Breast epithelium (tissue), 4 donors: ENCODE results near the gene AGXT2. TPM values are rescaled to one million over a fixed set of nuclear protein-coding genes. Genes with fewer than 3 reads are reported as not detected.
"Not testable (repeated sequence)": the region's sequence is repeated elsewhere in the genome, so short reads cannot be mapped to it uniquely, and the experiment has no call there.

Experiments used
- DNase-seq, 2 donors: peaks; one replicate each; pipeline ENCODE4 v3.0.0-alpha.2; 2019; ENCODE audit warnings: low spot score in 2 of 2
- H3K27ac ChIP-seq, 2 donors: fragments of 200-600 bp; sonication (generic) in 1 of 2; one replicate each; pipeline ENCODE4 v1.5.1; 2016 to 2019; ENCODE audit warnings: mild to moderate bottlenecking in 1 of 2
- H3K27me3 ChIP-seq, 2 donors: fragments of 200-600 bp; sonication (generic) in 1 of 2; one replicate each; pipeline versions ENCODE4 v1.5.1 to v1.6.0; 2017 to 2019; ENCODE audit warnings: control low read depth in 1 of 2, mild to moderate bottlenecking in 1 of 2
- H3K36me3 ChIP-seq: fragments of 200-600 bp; one replicate; pipeline ENCODE4 v1.5.1; 2019
- H3K4me1 ChIP-seq, 2 donors: fragments of 200-600 bp; sonication (generic); one replicate each; pipeline ENCODE4 v1.5.1; 2016 to 2019; ENCODE audit warnings: control low read depth in 1 of 2
- H3K4me3 ChIP-seq, 3 donors: fragments of 200-600 bp; sonication (generic); 1 replicate in 2 of 3; 2 replicates in 1 of 3; pipeline ENCODE4 v1.5.1; 2016 to 2019; ENCODE audit warnings: mild to moderate bottlenecking in 3 of 3, moderate library complexity in 2 of 3
- H3K9me3 ChIP-seq, 2 donors: fragments of 200-600 bp; sonication (generic) in 1 of 2; one replicate each; pipeline ENCODE4 v1.5.1; 2016 to 2019; ENCODE audit warnings: control low read depth in 1 of 2
- POLR2A ChIP-seq: fragments of 450-650 bp; IDR thresholded peaks from one replicate; pipeline ENCODE4 v1.6.1; 2016; ENCODE audit warnings: antibody characterized with exemption, mild to moderate bottlenecking, moderate library complexity
- POLR2AphosphoS5 ChIP-seq, 3 donors: sonication (generic); formaldehyde crosslinking; IDR thresholded peaks; one replicate each; pipeline ENCODE4 v1.6.1; 2017; ENCODE audit warnings: antibody characterized with exemption in 3 of 3
- intact Hi-C: fragments of 100-400 bp; cut with DNase I; formaldehyde crosslinking; loops from one replicate; pipeline ENCODE4 v1.15.1; 2023; ENCODE audit warnings: low total_unique reads
- total RNA-seq, 3 donors: library from RNA; depleted of rRNA; stranded (reverse); fragments of >200 nt; gene quantifications; one replicate each; pipeline ENCODE4 v1.1.0, GENCODE V29; 2016
- TF ChIP-seq, protein P1 (sequence below), 3 donors: fragments of 450-650 bp; IDR thresholded peaks; one replicate each; pipeline ENCODE4 v1.5.1; 2016 to 2017; ENCODE audit warnings: antibody characterized with exemption in 3 of 3, mild to moderate bottlenecking in 3 of 3, moderate library complexity in 3 of 3

Gene AGXT2
- total RNA-seq, 3 donors from 2014 or later = not detected

DNA sequence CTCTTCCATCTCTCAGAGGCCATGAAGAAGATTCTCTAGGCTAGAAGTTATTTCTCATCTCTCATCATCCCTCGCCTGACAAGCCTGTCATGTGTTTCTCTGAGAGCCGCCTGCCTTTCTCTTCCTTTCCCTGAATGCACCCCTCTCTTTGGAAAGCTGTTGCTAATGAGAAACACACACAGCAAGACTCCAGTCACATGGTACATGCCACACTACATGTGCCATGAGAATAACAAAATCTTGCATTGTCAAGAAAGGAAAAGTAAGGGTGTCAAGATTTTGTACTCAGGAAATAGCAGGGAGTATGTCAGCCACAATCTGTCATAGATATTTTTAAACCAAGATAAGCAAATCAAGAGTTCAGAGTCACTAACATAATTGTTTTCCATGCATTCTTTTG is 8.9 kb downstream of the AGXT2 start:
- DNase-seq = no peak
- Histone ChIP-seq H3K27me3 (no peaks in the 10 kb centered on the region), H3K4me3 (no peak overlapping the region), H3K4me1 (no peaks in the 10 kb centered on the region), H3K27ac (no peak overlapping the region), H3K36me3 (no peaks in the 10 kb centered on the region), H3K9me3 (no peaks in the 10 kb centered on the region)
- intact Hi-C loops = no loop called here
- TF ChIP-seq POLR2A (no peak), POLR2AphosphoS5 (IDR thresholded peaks at IDR 0.05) (no peak)
- TF ChIP-seq, protein P1, sequence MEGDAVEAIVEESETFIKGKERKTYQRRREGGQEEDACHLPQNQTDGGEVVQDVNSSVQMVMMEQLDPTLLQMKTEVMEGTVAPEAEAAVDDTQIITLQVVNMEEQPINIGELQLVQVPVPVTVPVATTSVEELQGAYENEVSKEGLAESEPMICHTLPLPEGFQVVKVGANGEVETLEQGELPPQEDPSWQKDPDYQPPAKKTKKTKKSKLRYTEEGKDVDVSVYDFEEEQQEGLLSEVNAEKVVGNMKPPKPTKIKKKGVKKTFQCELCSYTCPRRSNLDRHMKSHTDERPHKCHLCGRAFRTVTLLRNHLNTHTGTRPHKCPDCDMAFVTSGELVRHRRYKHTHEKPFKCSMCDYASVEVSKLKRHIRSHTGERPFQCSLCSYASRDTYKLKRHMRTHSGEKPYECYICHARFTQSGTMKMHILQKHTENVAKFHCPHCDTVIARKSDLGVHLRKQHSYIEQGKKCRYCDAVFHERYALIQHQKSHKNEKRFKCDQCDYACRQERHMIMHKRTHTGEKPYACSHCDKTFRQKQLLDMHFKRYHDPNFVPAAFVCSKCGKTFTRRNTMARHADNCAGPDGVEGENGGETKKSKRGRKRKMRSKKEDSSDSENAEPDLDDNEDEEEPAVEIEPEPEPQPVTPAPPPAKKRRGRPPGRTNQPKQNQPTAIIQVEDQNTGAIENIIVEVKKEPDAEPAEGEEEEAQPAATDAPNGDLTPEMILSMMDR (IDR thresholded peaks at IDR 0.05) = no peak

DNA sequence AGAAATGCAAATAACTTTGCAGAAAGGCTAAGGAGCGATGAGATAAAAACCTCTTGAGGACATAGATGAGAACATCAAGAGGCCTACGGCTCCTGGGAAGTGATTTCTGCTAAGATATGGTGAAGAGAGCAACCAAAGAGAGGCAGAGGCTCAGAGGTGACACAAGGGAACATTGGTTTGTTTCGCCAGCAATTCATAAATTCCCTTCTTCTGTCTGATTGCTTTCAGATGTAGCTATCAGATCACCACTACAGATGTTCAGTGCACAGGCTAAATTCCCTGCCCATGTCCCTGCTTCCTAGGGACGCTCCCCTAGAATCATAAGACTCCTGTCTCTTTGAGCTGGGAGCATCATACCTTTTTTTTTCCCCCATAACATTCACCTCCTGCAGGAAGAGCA is 11.2 kb downstream of the AGXT2 start:
- Histone ChIP-seq H3K4me3 (no peak overlapping the region), H3K27ac (no peak overlapping the region), H3K4me1 (no peaks in the 10 kb centered on the region), H3K27me3 (no peaks in the 10 kb centered on the region), H3K9me3 (no peaks in the 10 kb centered on the region), H3K36me3 (no peaks in the 10 kb centered on the region)
- TF ChIP-seq, protein P1 (IDR thresholded peaks at IDR 0.05) = no peak
- TF ChIP-seq POLR2A = no peak
- no peak for TF ChIP-seq POLR2AphosphoS5 (IDR thresholded peaks at IDR 0.05)
- DNase-seq = no peak
- intact Hi-C loops = no loop called here

DNA sequence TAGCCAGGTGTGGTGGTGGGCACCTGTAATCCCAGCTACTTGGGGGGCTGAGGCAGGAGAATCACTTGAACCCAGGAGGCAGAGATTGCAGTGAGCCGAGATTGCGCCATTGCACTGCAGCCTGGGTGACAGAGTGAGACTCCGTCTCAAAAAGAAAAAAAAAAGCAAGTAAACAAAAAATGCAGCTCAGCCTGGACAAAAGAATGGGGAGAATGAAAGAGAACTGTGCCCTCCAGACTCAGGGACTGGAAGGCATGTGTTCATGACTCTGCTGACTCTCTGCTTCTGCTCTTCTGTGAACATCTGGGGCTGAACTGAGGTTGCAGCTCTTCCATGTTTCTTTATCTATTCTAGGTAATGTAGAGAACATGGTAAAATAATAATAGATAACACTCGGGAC is 11.8 kb downstream of the AGXT2 start:
- intact Hi-C loops, DNase-seq, H3K27ac ChIP-seq, H3K27me3 ChIP-seq, H3K9me3 ChIP-seq, H3K36me3 ChIP-seq, H3K4me1 ChIP-seq, H3K4me3 ChIP-seq: not testable (repeated sequence)

GRCh38 chr5:35035271-35035670 is 12.5 kb downstream of the AGXT2 start:
- Histone ChIP-seq H3K9me3 (no peaks in the 10 kb centered on the region), H3K4me3 (no peak overlapping the region), H3K27me3 (no peaks in the 10 kb centered on the region), H3K27ac (no peak overlapping the region), H3K4me1 (no peaks in the 10 kb centered on the region), H3K36me3 (no peaks in the 10 kb centered on the region)
- intact Hi-C loops = no loop called here
- TF ChIP-seq, protein P1 (IDR thresholded peaks at IDR 0.05) = no peak
- TF ChIP-seq POLR2AphosphoS5 (IDR thresholded peaks at IDR 0.05) = no peak
- TF ChIP-seq POLR2A = no peak
- no peak for DNase-seq

GRCh38 chr5:35032356-35032755 is 15.4 kb downstream of the AGXT2 start:
- Histone ChIP-seq H3K9me3 (no peaks in the 10 kb centered on the region), H3K4me3 (no peak overlapping the region), H3K4me1 (no peaks in the 10 kb centered on the region), H3K27me3 (no peaks in the 10 kb centered on the region), H3K36me3 (no peaks in the 10 kb centered on the region), H3K27ac (no peak overlapping the region)
- intact Hi-C loops = no loop called here
- TF ChIP-seq POLR2AphosphoS5 (IDR thresholded peaks at IDR 0.05) (no peak), POLR2A (no peak)
- TF ChIP-seq, protein P1 (IDR thresholded peaks at IDR 0.05) = no peak
- DNase-seq = no peak

GRCh38 chr5:35031276-35031675 is 16.5 kb downstream of the AGXT2 start:
- TF ChIP-seq POLR2A (no peak), POLR2AphosphoS5 (IDR thresholded peaks at IDR 0.05) (no peak)
- TF ChIP-seq, protein P1 (IDR thresholded peaks at IDR 0.05) = no peak
- H3K27ac ChIP-seq = no peak overlapping the region
- H3K9me3 ChIP-seq = no peaks in the 10 kb centered on the region
- no peaks in the 10 kb centered on the region for H3K4me1 ChIP-seq
- DNase-seq = no peak
- intact Hi-C loops = no loop called here
- no peaks in the 10 kb centered on the region for H3K27me3 ChIP-seq
- no peaks in the 10 kb centered on the region for H3K36me3 ChIP-seq
- H3K4me3 ChIP-seq = no peak overlapping the region
